ENCODE data around the gene CNTN4.

Gene CNTN4

DNA sequence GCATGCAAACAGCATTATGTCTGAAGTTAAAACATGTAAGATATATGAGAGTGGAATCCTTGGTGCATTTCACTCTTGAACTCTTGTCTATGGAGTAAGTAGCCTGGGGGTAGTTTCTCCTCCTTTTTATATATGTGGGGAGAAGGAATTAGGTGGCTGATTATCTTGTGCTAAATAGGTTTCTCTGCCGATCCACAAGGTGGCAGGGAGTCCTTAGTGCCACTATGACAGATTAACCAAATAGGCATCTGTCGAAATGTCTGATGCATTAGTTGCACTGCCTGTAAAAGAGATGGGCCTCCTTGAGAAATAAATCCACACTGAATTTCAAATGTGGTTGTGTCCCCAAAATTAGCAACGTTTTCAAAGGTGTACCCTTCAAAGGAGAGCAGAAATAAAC is 170.1 kb downstream of the CNTN4 start:
- DNase-seq: no peak
- no peak for ATAC-seq
- Mint-ChIP-seq H3K27me3 (no peaks in the 10 kb centered on the region), H3K9me3 (no peaks in the 10 kb centered on the region), H3K4me3 (no peak overlapping the region), H3K36me3 (ENCODE audit: low read depth) (no peaks in the 10 kb centered on the region), H3K27ac (no peak overlapping the region), H3K4me1 (no peaks in the 10 kb centered on the region)

GRCh38 chr3:2274526-2274925 is 175.9 kb downstream of the CNTN4 start:
- H3K4me1 Mint-ChIP-seq: no peaks in the 10 kb centered on the region
- H3K4me3 Mint-ChIP-seq: no peak overlapping the region
- H3K36me3 Mint-ChIP-seq (ENCODE audit: low read depth): no peaks in the 10 kb centered on the region
- no peak overlapping the region for H3K27ac Mint-ChIP-seq
- DNase-seq: no peak
- peaks cover 4% of the 10 kb centered on the region for H3K9me3 Mint-ChIP-seq
- no peak for ATAC-seq
- H3K27me3 Mint-ChIP-seq: no peaks in the 10 kb centered on the region

DNA sequence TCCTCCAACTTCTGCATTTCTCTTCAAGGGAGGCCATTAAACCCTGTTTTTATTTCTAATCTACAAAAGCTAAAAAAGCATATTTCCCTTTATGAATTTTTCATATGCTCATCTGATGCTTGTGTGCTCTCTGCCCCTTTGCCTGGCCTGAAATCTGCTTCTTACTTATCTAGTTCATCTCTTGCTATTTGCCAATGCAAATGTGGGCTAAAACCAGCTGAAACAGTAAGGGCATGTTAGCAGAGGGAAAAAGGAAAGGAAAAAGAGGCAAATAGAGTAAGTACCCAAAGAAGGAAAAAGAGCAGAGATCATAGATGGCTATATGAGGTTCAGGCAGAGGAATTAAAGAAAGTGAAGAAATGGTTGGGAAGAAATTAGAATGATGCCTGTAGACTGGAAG is 185.2 kb downstream of the CNTN4 start:
- Mint-ChIP-seq H3K27me3 (no peaks in the 10 kb centered on the region), H3K4me1 (no peaks in the 10 kb centered on the region), H3K9me3 (peaks cover 5% of the 10 kb centered on the region), H3K4me3 (no peak overlapping the region), H3K36me3 (ENCODE audit: low read depth) (no peaks in the 10 kb centered on the region), H3K27ac (no peak overlapping the region)
- DNase-seq: no peak
- no peak for ATAC-seq

DNA sequence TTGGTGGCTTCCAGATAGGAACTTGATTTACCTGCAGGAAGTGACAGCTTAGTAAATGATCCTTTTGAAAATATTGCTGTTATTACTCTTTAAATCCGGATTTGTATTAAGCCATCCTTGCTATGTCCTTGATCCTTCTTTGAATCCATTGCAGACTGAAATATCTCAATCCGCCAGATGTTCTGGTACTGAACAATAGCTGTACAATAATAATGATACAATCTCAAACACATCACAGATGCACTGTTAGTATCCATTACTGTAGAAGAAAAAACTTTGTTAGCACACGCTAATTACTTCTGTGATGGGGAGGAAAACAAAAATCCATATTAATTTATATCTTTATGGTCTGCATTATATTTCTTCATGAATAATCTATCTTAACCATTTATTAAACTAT is 202.3 kb downstream of the CNTN4 start:
- H3K27ac Mint-ChIP-seq: no peak overlapping the region
- H3K9me3 Mint-ChIP-seq: peaks cover 5% of the 10 kb centered on the region
- no peak overlapping the region for H3K4me3 Mint-ChIP-seq
- H3K27me3 Mint-ChIP-seq: no peaks in the 10 kb centered on the region
- no peak for ATAC-seq
- H3K36me3 Mint-ChIP-seq (ENCODE audit: low read depth): no peaks in the 10 kb centered on the region
- H3K4me1 Mint-ChIP-seq: no peaks in the 10 kb centered on the region
- DNase-seq: no peak

GRCh38 chr3:2301361-2301760 is 202.7 kb downstream of the CNTN4 start:
- H3K9me3 Mint-ChIP-seq: peaks cover 5% of the 10 kb centered on the region
- no peaks in the 10 kb centered on the region for H3K36me3 Mint-ChIP-seq (ENCODE audit: low read depth)
- H3K4me1 Mint-ChIP-seq: no peaks in the 10 kb centered on the region
- DNase-seq (no peak), ATAC-seq (no peak)
- H3K27me3 Mint-ChIP-seq: no peaks in the 10 kb centered on the region
- H3K4me3 Mint-ChIP-seq: no peak overlapping the region
- H3K27ac Mint-ChIP-seq: no peak overlapping the region

DNA sequence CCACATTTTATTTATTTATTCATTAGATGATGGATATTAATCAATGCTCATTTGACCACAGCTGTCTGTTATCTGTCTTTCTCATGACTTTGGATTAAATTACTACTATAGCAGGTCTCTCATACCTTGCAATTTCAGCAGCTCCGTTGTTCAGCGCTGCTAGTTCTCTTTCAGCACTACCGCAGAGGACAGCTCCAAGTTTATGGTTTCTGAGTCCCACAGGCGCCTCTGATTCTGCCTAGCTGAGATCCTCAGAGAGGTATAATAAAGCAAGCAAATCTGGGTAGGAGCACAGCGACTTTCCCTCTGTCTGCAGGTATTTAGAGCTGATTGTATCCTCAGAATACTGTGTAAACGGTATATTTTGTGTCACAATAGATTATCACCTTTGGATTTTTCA is 204.9 kb downstream of the CNTN4 start:
- no peaks in the 10 kb centered on the region for H3K4me1 Mint-ChIP-seq
- no peaks in the 10 kb centered on the region for H3K36me3 Mint-ChIP-seq (ENCODE audit: low read depth)
- no peaks in the 10 kb centered on the region for H3K27me3 Mint-ChIP-seq
- H3K27ac Mint-ChIP-seq: no peak overlapping the region
- no peak for ATAC-seq
- peaks cover 6% of the 10 kb centered on the region for H3K9me3 Mint-ChIP-seq
- no peak for DNase-seq
- H3K4me3 Mint-ChIP-seq: no peak overlapping the region

GRCh38 chr3:2311022-2311421 is 212.4 kb downstream of the CNTN4 start:
- H3K4me3 Mint-ChIP-seq: no peak overlapping the region
- H3K36me3 Mint-ChIP-seq (ENCODE audit: low read depth): no peaks in the 10 kb centered on the region
- H3K27ac Mint-ChIP-seq: no peak overlapping the region
- ATAC-seq (no peak), DNase-seq (no peak)
- H3K4me1 Mint-ChIP-seq: no peaks in the 10 kb centered on the region
- peaks cover 6% of the 10 kb centered on the region for H3K9me3 Mint-ChIP-seq
- H3K27me3 Mint-ChIP-seq: no peaks in the 10 kb centered on the region

- Mint-ChIP-seq H3K27ac (no peak overlapping the region), H3K4me1 (no peaks in the 10 kb centered on the region), H3K27me3 (no peaks in the 10 kb centered on the region), H3K36me3 (ENCODE audit: low read depth) (no peaks in the 10 kb centered on the region), H3K9me3 (no peaks in the 10 kb centered on the region), H3K4me3 (no peak overlapping the region)
- no peak for DNase-seq
- no peak for ATAC-seq
Measured at GRCh38 chr3:2317521-2317920, 218.9 kb downstream of the CNTN4 start.

DNA sequence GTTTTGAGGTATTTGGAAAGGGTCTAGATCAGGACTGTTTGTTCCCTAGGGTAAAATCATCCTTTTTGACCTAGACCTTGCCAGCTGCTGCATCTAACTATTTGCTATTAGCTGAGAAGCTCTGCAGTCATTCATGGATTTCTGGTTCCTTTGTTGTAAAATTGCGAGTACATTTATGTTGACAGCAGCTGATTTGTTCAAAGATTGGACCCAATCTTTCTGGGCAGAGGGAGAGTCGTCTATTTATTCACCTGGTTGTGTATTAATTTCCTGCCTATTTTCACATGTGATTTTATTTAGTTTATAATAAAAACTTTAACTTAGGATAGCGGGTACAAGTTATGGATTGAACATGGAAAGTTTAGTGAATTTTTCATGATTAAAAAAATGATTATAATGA is 236.3 kb downstream of the CNTN4 start:
- H3K9me3 Mint-ChIP-seq: no peaks in the 10 kb centered on the region
- no peak for ATAC-seq
- H3K4me1 Mint-ChIP-seq: no peaks in the 10 kb centered on the region
- no peak for DNase-seq
- no peak overlapping the region for H3K4me3 Mint-ChIP-seq
- no peaks in the 10 kb centered on the region for H3K27me3 Mint-ChIP-seq
- no peak overlapping the region for H3K27ac Mint-ChIP-seq
- H3K36me3 Mint-ChIP-seq (ENCODE audit: low read depth): no peaks in the 10 kb centered on the region

DNA sequence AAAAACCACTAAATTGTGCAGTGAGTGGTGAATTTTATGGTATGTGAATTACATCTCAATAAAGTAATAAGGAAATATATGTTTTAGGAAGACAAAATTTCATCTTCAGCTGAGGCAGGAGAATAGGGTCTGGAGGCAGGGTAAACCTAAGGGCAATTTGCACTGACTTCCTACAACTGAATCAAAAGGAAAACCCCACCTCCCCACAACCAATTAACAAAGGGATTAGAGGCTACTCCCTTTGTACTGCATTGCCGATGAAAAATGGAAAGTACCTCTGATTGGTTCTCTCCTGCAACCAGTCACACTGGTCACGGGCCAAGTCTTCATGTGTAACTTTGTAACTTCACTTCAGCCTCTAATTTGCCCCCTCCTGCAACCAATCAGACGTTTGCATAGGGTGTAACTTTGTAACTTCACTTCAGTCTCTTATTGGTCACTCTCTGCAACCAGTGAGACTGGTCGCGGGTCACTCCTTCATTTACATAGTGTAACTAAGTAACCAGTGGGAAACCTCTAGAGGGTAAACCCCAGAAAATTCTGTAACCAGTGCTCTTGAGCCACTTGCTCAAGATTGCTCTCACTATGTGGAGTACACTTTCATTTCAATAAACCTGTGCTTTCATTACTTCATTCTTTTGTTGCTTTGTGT is 244.5 kb downstream of the CNTN4 start:
- no peaks in the 10 kb centered on the region for H3K4me1 Mint-ChIP-seq
- H3K4me3 Mint-ChIP-seq: no peak overlapping the region
- no peak overlapping the region for H3K27ac Mint-ChIP-seq
- H3K27me3 Mint-ChIP-seq: no peaks in the 10 kb centered on the region
- no peaks in the 10 kb centered on the region for H3K9me3 Mint-ChIP-seq
- DNase-seq (no peak), ATAC-seq (no peak)
- no peaks in the 10 kb centered on the region for H3K36me3 Mint-ChIP-seq (ENCODE audit: low read depth)

DNA sequence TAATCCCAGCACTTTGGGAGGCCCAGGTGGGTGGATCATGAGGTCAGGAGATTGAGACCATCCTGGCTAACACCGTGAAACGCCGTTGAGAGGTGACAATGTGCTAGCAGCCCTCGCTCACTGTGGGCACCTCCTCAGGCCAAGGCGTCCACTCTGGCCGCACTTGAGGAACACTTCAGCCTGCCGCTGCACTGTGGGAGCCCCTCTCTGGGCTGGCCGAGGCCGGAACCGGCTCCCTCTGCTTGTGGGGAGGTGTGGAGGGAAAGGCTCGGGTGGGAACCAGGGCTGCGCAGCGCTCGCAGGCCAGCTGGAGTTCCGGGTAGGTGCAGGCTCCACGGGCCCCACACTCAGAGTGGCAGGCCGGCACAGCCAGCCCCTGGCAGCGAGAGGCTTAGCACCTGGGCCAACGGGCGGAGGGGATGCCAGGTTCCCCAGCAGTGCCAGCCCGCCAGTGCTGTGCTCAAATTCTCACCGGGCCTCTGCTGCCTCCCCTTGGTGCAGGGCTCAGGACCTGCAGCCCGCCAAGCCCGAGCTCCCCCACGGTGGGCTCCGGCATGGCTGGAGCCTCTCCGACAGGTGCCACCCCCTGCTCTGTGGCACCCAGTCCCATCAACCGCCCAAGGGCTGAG is 253.6 kb downstream of the CNTN4 start:
- Mint-ChIP-seq H3K27ac (no peak overlapping the region), H3K4me1 (no peaks in the 10 kb centered on the region), H3K9me3 (peaks cover 3% of the 10 kb centered on the region), H3K27me3 (no peaks in the 10 kb centered on the region), H3K36me3 (ENCODE audit: low read depth) (no peaks in the 10 kb centered on the region), H3K4me3 (no peak overlapping the region)
- DNase-seq (no peak), ATAC-seq (no peak)

DNA sequence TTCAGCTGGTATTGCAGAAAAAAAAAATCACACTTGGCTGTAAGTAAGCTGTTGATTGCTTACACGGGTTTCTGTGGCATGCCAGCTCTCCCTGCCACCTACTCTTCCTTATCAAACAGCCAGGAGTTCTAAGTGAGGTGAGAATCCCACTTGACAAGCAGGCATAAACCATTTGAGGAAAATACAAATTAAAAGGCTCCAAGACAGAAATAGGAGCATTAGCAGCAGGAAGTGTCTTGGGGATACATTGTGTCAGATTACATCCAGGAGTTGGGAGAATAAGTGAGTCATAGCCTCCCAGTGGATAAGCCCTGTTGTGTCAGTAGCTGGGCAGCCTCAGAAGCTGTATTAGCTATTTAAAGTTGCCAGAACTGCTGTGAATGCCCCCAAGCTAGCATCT is 256.0 kb downstream of the CNTN4 start:
- ATAC-seq (no peak), DNase-seq (no peak)
- Mint-ChIP-seq H3K36me3 (ENCODE audit: low read depth) (no peaks in the 10 kb centered on the region), H3K9me3 (peaks cover 3% of the 10 kb centered on the region), H3K27me3 (no peaks in the 10 kb centered on the region), H3K27ac (no peak overlapping the region), H3K4me1 (no peaks in the 10 kb centered on the region), H3K4me3 (no peak overlapping the region)

DNA sequence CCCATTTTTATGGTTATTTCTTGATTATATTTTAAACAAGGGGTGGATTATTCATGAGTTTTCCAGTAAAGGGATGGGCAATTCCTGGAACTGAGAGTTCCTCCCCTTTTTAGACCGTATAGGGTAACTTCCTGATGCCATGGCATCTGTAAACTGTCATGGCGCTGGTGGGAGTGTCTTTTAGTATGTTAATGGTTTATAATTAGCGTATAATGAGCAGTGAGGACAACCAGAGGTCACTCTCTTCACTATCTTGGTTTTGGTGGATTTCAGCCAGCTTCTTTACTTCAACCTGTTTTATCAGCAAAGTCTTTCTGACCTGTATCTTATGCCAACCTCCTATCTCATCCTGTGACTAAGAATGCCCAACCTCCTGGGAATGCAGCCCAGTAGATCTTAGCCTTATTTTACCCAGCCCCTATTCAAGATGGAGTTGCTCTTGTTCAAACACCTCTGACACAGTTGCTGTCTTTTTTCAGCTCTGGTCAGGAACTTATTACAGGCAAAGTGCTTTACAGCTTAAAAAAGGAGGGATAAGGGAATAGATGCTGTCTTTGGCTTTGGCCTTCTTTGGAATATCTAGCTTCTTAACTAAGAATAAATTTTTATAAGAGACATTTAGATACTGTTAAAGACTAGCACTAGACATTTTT is 257.8 kb downstream of the CNTN4 start:
- Mint-ChIP-seq H3K27me3 (no peaks in the 10 kb centered on the region), H3K36me3 (ENCODE audit: low read depth) (no peaks in the 10 kb centered on the region), H3K4me3 (no peak overlapping the region), H3K4me1 (no peaks in the 10 kb centered on the region), H3K27ac (no peak overlapping the region), H3K9me3 (peaks cover 3% of the 10 kb centered on the region)
- ATAC-seq (no peak), DNase-seq (no peak)

GRCh38 chr3:2360815-2361214 is 262.1 kb downstream of the CNTN4 start:
- no peaks in the 10 kb centered on the region for H3K4me1 Mint-ChIP-seq
- no peak for ATAC-seq
- H3K36me3 Mint-ChIP-seq (ENCODE audit: low read depth): no peaks in the 10 kb centered on the region
- H3K27ac Mint-ChIP-seq: no peak overlapping the region
- H3K27me3 Mint-ChIP-seq: no peaks in the 10 kb centered on the region
- no peaks in the 10 kb centered on the region for H3K9me3 Mint-ChIP-seq
- DNase-seq: no peak
- no peak overlapping the region for H3K4me3 Mint-ChIP-seq

DNA sequence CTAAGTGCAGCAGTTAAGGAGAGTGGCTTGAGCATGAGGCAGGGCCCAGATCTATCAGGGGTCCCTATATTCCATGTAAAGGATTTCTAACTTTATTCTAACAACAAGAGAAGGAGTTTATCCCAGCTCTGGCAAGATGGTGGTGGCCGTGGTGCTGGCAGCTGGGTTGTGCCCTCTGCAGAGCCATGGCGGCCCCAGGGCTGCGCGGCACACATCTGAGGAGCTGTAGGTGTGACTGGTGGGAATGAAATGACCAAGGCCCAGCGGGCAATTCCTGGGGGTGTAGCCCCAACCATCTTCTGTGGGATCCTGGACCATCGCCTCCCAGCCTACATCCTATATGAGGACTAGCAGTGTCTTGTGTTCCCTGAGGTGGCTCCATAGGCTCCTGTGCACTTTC is 263.5 kb downstream of the CNTN4 start:
- H3K4me1 Mint-ChIP-seq: no peaks in the 10 kb centered on the region
- H3K27ac Mint-ChIP-seq: no peak overlapping the region
- H3K4me3 Mint-ChIP-seq: no peak overlapping the region
- no peak for DNase-seq
- no peaks in the 10 kb centered on the region for H3K27me3 Mint-ChIP-seq
- H3K36me3 Mint-ChIP-seq (ENCODE audit: low read depth): no peaks in the 10 kb centered on the region
- no peaks in the 10 kb centered on the region for H3K9me3 Mint-ChIP-seq
- no peak for ATAC-seq
